Measurements from ENCODE around the gene LIN54.

DNA sequence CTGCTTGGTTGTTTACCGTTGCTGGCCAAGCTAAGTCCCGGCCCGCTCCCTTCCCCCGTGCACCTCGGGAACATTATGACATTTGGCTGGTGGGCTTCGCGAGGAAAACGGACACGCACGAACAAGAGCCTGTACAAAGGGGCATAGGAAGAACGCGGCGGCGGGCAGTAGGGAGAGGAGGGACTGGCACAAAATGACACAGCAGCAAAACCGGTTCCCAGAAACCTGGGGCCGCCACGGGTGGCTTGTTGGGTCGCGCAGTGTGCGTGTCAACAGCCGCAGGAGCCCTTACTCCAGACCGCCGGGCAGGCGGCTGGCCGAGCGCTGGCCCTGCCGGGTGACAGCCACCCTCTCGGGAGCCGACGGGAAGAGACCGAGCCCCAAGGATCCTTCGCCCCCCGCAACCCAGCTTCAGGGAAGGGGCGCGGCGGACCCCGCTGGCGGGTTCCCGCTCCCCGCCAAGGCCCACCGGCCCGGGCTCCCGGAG is 1.6 kb upstream of the LIN54 start:
- no peak for TF ChIP-seq CTCF (IDR thresholded peaks at IDR 0.05)
- no peak for TF ChIP-seq POLR2A (IDR thresholded peaks at IDR 0.05)
